Inflammatory macrophage (primary cell): ENCODE results near the gene MAST4.

ENCODE experiments used
- DNase-seq, 2 donors: peaks; one replicate each; pipeline ENCODE4 v3.0.0-alpha.2; 2020 to 2022

The MAST4 gene

DNA sequence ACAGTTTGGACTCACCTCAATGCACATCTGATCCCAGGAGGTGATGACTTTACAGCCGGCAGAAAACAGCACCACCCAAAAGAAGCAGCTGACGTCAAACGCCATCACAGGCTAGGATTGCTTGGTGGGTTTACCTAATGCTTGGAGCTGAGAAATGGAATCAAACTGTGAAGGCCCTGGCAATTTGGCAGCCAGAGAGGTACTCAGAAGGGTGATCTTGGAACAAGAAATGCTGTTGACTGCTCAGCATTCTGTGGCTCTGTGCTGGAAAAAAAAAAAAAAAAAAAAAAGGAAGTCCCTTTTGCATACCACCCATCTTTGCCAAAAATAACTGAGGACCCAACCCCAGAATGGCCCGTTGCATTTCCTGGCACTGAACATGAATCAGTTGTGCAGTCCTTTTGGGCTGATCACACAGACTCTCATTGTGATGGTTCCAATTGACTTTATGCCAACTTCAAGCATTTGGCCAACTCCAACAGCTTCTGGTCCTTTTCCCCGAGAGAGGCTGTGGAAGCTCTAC is 600.4 kb downstream of the MAST4 start, which contains the start of gene CD180:
Gene CD180, minus strand, starts transcription at position 263 of the 523 bp plus-strand sequence. Its CDS starts 158 bp downstream, at position 105.
- peak in 1 of 2 donors; percentile 30 for DNase-seq

DNA sequence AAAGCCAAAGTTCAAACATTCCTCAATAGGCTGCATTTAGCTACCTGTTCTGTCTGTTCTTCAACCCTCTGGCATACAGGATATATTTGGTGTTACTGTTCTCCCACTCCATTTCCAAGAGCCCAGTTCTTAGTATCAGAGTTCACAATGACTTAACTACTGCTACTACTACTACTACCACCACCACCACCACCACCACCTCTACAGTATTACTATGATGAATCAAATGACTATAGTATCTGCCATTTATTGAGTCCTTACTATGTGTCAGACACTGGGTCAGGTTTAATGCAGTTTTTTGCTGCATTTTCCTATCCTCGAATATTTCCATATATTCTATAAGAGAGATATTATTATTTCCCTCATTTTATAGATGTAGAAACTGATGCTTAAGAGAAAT is 601.3 kb downstream of the MAST4 start:
- DNase-seq: no peak

DNA sequence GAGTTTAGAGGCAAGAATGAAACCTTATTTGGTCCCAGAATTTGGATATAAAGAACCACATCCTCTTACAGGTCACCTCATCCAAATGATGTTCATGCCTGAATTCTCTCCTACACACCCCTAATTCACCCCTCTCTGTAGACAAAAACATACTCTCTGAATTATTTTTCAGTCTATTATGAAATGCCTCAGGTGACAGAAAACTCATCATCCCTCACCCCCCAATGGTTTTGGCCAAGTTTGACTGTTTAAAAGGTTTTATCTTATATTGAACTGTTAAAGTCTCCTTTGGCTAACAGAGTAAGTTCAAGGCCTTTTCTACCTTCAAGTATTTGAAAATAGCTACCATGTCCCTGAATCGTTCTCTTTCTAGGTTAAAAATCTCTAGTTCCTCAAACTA is 602.7 kb downstream of the MAST4 start:
- DNase-seq: no peak

DNA sequence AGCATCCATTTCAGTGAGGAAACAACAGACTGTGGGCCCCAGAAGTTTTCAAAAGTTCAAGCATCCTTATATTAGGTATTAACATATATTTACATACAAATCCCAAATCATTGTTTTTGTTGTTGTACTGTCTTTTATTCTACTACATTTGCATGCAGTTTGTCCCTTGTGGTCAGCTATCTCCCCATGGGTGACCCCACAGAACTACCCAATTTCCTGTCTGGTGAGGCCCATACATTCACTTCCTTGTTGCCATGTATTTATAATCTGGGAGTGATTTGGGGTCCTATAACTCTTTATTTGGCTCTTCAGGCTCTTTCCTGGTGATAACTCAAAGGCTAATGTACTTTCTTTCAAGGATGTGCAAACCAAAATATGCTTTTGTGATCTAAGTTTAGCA is 603.7 kb downstream of the MAST4 start:
- no peak for DNase-seq

DNA sequence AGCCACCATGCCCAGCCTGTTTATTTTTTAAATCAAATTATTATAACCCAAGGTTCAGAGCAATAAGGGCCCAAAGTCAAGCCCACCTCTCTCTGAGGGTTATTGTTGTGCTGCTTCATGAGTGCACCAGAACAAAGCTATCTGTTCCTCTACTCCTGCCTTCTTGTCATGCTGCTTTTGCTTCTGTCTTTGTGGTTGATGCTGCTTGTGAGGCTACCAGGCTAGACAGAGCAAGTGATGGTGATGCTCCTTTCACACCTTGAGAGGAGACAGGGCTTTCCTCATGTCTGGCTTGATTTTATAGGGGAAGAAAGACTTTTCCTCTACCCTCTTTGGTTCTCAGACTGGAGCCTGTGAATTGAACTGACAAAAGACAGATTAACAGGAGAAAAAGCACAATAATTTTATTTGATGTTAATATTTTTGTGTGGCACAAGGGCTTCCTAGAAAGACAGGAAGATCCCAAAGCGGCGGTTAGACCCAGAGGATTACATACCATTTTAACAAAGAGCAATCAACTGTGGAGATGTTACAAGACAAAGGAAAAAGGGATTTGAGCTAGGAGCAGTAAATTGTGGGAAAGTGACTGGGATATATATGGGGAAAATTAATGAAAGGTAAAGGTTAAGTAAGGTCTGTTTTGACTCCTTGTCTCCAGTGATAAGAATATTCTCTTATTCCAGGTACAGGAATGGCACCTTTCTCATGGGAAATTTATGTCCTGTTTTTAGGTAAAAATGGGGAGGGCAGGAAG is 604.8 kb downstream of the MAST4 start:
- DNase-seq: no peak

DNA sequence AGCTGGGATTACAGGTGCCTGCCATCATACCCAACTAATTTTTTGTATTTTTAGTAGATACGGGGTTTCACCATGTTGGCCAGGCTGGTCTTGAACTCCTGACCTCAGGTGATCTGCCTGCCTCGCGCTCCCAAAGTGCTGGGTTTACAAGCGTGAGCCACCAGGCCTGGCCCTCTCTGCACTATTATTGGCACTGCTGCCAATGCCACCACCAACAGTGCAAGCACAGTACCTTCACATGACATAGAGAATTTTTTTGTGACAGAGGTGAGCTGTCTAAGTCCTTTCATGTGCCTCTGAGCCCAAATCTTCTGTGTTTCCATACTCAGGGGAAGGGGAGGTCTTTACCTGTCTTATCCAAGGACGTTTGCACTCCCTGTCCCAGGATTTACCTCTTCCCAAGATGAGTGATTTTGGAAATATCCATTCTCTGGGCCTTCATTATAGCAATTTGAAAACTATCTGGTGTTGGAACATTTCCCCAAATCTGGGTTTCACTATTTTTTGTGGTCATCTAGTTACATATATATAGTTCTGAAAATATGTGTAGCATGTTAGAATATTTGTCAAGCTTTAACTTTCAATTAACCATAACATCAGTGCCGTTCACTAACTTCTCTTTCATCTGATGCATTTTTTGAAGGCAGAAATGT is 605.8 kb downstream of the MAST4 start:
- no peak for DNase-seq

DNA sequence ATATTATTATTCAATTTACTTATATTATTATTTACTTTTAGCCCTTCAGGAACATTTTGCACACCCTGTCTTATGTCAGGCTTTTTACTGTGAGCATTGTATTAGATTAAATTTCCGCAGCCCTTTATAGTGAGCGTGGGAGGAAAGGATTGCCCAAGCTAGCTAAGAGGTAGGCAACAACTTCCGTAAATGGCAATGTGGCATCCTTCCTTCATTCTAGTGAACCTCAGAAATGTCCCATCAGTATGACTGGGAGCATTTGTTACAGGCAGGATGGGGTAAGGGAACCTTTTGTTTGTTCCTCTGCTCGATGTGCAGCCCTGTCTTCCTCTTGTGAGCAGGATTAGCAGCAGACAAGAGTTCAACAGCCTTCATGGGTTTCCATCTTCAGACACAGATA is 606.6 kb downstream of the MAST4 start:
- DNase-seq: peak; percentile 95 to 96

DNA sequence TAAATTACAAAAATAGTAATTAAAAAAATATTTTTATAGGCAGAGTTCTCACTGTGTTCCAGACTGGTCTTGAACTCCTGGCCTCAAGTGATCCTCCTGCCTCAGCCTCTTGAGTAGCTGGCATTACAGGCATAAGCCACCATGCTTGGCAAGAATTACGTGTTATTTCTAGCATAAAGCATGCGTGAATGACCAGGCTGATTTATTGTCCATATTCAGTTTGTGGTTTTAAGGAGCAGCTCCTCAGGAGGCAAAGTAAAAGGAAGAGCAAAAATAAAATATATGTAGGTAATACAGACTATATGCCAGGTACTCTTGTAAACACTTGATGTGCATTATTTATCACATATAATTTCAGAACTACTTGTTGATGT is 607.5 kb downstream of the MAST4 start:
- no peak for DNase-seq

DNA sequence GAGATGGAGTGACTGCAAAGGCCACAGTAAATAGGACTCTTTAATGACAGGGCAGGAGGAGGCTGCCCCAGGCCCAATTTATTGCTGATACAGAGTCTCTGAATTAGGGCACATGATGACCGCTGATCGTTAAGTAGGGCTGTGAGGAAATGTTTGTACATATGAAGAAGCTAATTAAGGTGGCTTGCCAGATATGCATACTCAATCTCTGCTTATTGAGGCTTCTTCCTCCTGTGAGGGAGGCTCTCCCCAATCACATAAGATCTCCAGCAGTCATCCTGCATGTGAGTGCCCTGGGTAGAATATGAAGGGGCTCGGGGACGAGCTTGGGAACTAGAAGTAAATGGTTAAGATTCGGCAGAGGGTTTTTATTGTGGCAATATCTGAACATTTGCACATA is 608.6 kb downstream of the MAST4 start:
- no peak for DNase-seq

DNA sequence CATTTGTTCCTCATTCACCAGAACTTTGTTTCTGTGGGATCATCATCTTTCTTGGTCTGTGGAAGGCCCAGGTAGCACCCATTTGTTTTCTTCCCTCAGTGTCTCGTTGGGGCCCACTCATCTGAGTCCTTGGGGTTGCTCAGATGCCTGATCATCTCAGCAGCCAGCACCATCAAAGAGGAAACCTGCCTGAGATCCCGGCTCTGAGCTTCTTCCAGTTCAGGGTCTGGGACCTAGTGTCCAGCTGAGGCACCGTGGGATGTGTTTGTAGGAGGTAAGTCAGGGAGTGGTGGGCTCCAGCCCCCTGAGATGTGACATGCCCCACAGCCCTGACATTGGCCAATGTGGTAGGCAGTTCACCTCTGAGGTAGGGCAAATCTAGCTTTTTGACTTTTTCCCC is 609.8 kb downstream of the MAST4 start:
- DNase-seq: no peak

DNA sequence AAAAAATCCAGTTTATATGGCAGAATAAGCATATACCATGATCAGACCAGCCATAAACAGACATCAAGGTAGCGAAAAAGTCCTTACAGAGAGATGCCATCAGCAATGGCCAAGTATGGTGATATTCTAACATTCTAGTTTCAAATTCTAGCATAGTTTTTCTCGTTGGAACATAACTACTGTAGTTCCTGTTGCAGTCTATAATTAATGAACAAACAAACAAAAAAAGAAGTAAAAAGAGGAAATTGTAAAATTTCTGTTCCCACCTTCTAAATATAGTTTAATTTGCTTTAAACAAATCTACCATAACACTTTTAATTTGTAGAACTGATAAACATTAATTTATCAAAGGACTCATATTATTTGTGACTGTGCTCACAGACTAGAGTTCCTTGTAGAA is 610.3 kb downstream of the MAST4 start:
- DNase-seq: peak in 1 of 2 donors; percentile 40

DNA sequence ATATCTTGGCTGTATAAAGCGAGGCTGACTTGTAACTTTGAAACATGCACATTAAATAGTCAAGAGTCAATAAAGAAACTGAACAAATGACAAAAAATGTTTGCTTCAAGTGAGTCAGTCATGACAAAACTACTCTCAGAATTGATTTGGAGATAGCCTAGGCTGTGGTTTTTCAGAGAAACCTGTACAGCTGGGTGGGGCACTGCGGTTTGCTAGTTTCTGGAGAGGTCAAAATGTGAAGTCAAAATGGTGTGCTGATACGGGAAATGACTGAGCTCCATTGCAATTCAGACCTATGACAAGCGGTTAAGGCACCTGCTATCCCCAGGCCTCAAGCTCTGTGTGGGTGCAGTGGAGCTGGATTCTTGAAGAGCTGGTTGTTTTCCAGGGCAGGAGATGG is 610.7 kb downstream of the MAST4 start:
- DNase-seq: peak; percentile 80 to 90

DNA sequence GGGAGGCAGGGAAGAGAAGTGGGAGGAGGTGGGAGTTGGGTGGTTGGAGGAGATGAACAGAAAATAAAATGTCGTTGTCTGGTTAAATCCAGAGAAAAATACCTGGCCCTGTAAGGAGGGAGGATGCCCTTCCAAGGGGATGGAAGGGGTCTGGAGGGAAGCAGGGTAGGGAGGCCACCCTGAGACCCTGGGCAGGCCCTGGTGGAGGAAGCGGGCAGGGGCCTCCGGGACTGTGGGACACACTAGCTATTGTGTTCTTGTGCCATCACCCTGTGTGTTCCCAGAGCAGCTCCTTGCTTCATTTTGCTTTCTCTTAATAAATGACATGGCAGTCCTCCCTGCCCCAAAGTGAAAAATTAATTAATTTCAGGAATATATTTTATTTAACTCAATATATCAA is 612.2 kb downstream of the MAST4 start:
- no peak for DNase-seq

DNA sequence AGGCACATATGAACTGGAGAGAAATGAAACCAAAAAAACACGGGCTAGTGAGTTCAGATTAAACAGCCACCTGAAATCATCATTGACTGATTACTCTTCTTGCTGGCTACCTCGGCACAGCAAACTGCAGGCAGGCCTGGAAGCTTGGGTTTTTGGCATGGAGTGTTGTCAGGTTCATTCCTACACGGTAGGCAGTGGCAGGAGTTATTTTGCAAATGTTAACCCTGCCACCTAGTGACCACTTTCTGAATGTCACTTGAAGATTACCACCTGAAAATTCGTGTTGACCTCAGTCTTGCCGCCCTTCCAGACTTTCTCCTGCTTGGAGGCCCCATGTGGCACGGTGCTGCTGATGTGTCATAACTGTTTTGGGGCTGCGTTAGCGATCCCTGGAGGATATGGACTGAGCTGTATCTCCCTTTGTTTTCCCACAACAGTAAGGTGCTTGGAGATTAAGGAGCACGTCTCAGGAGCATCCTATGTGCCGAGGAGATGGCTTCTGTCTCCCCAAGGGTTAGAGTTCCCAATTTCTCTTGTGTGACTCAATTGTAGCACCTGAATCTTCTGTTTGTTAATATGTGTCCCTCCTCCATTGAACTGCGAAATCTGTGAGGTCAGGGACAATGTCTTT is 613.1 kb downstream of the MAST4 start:
- DNase-seq: peak; percentile 83 to 87

DNA sequence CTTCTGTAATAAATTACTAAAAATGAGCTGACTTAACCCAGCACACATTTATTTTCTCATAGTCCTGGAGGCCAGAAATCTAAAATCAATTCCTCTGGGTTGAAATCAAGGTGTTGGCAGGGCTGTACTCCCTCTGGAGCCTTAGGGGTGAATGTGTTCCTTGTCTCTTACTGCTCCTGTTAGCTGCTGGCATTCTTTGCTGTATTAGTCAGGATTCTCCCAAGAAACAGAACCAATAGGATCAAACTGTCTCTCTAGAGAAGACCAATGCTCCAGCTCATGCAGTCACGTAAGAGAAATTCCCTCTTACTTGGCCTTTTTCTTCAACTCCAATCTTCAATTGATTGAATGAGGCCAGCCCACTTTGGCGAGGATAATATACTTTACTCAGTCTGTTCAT is 615.7 kb downstream of the MAST4 start:
- DNase-seq: no peak

DNA sequence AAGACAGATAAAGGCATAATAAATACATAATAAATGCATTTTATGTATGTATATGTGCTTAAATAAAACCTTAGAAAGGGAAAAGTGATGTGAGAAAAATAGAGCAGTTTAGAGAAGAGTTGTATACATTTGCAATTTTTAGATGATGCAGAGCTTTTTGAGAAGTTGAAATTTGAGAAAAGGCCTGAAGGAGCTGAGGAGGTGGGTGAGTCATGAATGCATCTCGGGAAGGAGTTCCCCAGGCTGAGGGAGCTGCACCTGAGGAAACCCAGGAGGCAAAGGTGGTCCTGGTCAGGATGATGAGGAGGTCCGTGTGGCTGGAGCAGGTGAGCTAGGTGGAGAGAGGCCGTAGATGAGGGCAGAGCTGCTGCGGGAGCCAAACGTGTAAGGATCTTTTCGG is 617.8 kb downstream of the MAST4 start:
- DNase-seq: no peak

DNA sequence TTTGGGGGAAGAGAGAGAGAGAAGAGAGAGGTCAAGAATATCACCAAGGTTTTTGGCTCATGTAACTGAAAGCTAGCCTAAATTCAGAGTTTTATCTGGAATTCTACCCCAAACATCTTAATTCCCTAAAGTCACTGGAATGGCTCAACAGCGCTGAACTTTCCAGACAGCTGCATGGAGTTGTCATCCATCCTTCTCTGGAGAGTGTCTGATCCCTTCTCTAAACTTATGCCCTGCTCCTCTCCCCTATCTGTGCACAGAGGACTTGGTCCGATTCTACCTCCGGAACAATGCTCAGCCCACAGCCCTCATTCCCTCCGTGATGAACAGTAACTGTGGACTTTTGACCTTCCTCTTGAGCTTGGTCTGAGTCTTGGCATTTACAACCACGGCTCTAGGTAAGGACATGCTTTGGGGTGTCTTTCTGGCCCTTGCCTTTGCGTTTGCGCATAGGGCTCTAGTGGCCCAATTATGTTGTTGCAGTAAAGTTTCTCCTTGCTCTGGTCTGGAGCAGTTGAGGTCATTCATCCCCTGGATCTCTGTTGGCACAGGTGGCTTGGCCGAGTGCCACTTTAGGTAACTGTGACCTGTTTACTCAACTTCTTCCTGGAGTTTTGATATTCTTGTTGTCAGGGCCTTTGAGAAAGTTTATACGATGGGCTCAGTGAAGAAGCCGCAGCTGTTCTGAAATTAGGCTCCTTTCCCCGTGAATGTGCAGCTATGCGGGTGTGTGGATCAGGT is 618.7 kb downstream of the MAST4 start:
- no peak for DNase-seq

DNA sequence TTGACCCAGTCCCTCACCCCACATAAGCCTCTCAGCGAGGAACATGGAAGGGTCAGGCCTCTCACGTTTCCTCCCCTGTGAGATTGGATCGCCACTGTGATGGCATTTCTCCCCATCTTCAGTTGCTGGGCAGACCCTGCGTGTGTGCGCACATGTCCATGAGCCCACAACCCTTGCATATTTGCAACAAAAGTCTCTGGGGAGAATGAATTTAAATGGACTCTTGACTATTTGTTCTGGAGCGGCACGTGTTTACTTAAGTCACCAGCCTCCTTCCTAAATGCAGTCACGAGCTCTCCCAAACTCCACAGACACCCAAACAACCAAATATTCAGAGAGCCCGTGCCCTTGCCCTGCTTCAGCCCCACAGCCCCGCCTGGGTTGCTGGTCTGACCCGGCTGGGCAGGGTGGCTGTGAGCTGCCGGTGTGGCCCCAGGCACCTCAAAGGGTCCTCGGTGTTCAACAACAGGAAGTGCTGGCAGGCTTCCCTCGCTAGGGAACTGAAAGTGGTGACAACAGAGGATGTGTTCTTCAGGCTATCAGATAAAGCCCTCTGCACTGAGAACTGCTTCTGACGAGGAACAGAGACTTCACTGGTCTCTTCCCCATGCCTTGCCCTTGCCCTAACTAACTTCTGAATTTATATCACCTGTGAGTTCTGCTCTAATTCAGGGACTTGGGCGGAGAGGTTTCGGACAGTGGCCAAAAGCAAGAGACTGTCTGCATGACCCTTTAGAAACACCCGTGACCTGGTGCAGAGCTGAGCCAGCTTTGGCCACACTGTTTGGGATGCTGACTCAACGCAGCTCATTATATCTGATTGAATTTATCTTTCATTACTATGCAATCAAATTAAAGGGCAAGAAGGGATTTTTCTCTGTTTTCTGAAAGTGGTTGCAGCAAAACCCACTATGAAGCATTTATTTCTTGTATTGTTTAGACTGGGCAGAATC is 619.6 kb downstream of the MAST4 start:
- DNase-seq: peak; percentile 87 to 90

DNA sequence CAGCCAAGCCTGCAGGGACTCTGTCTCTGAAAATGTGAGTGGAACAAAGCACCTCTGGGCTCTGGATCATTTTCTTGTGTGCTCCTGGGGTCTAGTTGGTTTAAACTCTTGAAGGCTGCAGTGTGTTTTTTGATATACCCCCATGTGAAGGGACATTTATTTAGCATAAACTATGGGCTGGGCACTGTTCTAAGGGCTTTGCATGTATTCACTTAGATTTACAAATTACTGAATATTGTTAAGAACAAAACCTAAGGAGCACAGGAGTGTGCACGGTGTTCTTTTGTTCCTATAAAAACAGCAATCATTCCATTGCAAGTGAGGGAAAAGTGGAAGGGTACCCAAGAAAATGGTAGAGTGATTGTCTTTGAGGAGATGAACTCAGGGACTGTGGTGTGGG is 620.4 kb downstream of the MAST4 start:
- DNase-seq: no peak
